Measurements from ENCODE around the gene DPP4. TPM values are rescaled to one million over a fixed set of nuclear protein-coding genes. Genes with fewer than 3 reads are reported as not detected.

Gene DPP4
- polyA plus RNA-seq, 1 donor (not counting 4 experiments of a cell fraction or from before 2014, with no cell fraction given): 1.1 TPM

GRCh38 chr2:162072181-162072702, 1.8 kb downstream of the DPP4 start:
- Histone ChIP-seq H3K9me1 (ENCODE audit: control insufficient read depth, extremely low read depth, insufficient read depth, low read length) (no peaks in the 10 kb centered on the region), H3K9ac (ENCODE audit: control insufficient read depth, extremely low read depth, insufficient read depth, low read length) (no peak overlapping the region), H3K9me3 (ENCODE audit: control insufficient read depth, low read depth, low read length) (no peaks in the 10 kb centered on the region), H3K79me2 (ENCODE audit: control insufficient read depth, insufficient read depth, low read length) (no peaks in the 10 kb centered on the region), H4K20me1 (ENCODE audit: control insufficient read depth, extremely low read depth, insufficient read depth, low read length) (no peaks in the 10 kb centered on the region), H2AFZ (ENCODE audit: control insufficient read depth, low read length) (no peak overlapping the region), H3K36me3 (ENCODE audit: control insufficient read depth in 2 of 2, extremely low read depth in 1 of 2, insufficient read depth in 2 of 2, low read length in 2 of 2) (no peaks in the 10 kb centered on the region), H3K4me1 (ENCODE audit: control insufficient read depth, extremely low read depth, insufficient read depth, low read length) (peaks cover 12% of the 10 kb centered on the region), H3K27ac (ENCODE audit: control insufficient read depth, insufficient read depth, low read length) (no peak overlapping the region), H3K4me3 (ENCODE audit: control insufficient read depth in 2 of 3, extremely low read depth in 1 of 3, insufficient read depth in 2 of 3, low read depth in 1 of 3, low read length in 3 of 3) (no peak overlapping the region), H3K27me3 (ENCODE audit: control insufficient read depth, extremely low read depth, insufficient read depth, low read length) (no peaks in the 10 kb centered on the region), H3K4me2 (ENCODE audit: control insufficient read depth, extremely low read depth, insufficient read depth, low read depth, low read length) (no peak overlapping the region)
- dilution Hi-C loops (cut with MboI; ENCODE audit: extremely low pct_ligation_motif_present, low sequenced_read_pairs): no loop called here
- no peak for DNase-seq (ENCODE audit: low read depth, low spot score)
- peak; percentile 41 for FAIRE-seq
- TF ChIP-seq EZH2 (IDR thresholded peaks at IDR 0.05; ENCODE audit: low read length) (no peak), CTCF (optimal IDR thresholded peaks at IDR 0.05 in 1 of 3, IDR thresholded peaks at IDR 0.05 in 1 of 3, conservative IDR thresholded peaks at IDR 0.05 in 1 of 3; ENCODE audit: extremely low read depth in 1 of 3, insufficient read depth in 2 of 3, low read length in 3 of 3) (no peak)

DNA sequence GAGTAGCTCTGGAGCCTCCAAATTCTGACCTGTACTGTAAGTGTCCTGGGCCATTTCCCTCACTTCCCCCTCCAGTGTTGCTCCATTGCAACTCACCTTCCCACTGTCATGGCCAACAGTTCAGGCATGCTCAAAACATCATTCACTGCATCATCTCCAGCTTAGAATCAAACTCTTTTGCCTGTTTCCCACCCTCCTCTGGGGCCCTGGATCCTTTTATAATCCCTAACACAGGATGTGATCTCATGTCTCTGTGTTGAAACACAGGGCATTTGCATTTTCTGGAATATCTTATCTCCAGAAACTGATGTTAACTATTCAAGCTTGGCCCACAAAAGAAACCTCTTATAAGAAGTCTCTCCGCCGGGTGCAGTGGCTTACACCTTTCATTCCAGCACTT, 3.0 kb downstream of the DPP4 start:
- Histone ChIP-seq H3K36me3 (ENCODE audit: control insufficient read depth in 2 of 2, extremely low read depth in 1 of 2, insufficient read depth in 2 of 2, low read length in 2 of 2) (no peaks in the 10 kb centered on the region), H3K27me3 (ENCODE audit: control insufficient read depth, extremely low read depth, insufficient read depth, low read length) (no peaks in the 10 kb centered on the region), H3K9me1 (ENCODE audit: control insufficient read depth, extremely low read depth, insufficient read depth, low read length) (no peaks in the 10 kb centered on the region), H3K27ac (ENCODE audit: control insufficient read depth, insufficient read depth, low read length) (no peak overlapping the region), H3K4me3 (ENCODE audit: control insufficient read depth in 2 of 3, extremely low read depth in 1 of 3, insufficient read depth in 2 of 3, low read depth in 1 of 3, low read length in 3 of 3) (no peak overlapping the region), H3K9me3 (ENCODE audit: control insufficient read depth, low read depth, low read length) (no peaks in the 10 kb centered on the region), H3K4me1 (ENCODE audit: control insufficient read depth, extremely low read depth, insufficient read depth, low read length) (peaks cover 12% of the 10 kb centered on the region), H2AFZ (ENCODE audit: control insufficient read depth, low read length) (no peak overlapping the region), H3K79me2 (ENCODE audit: control insufficient read depth, insufficient read depth, low read length) (no peaks in the 10 kb centered on the region), H3K4me2 (ENCODE audit: control insufficient read depth, extremely low read depth, insufficient read depth, low read depth, low read length) (no peak overlapping the region), H4K20me1 (ENCODE audit: control insufficient read depth, extremely low read depth, insufficient read depth, low read length) (no peaks in the 10 kb centered on the region), H3K9ac (ENCODE audit: control insufficient read depth, extremely low read depth, insufficient read depth, low read length) (no peak overlapping the region)
- TF ChIP-seq CTCF (optimal IDR thresholded peaks at IDR 0.05 in 1 of 3, IDR thresholded peaks at IDR 0.05 in 1 of 3, conservative IDR thresholded peaks at IDR 0.05 in 1 of 3; ENCODE audit: extremely low read depth in 1 of 3, insufficient read depth in 2 of 3, low read length in 3 of 3) (no peak), EZH2 (IDR thresholded peaks at IDR 0.05; ENCODE audit: low read length) (no peak)
- FAIRE-seq: no peak
- no peak for DNase-seq (ENCODE audit: low read depth, low spot score)
- dilution Hi-C loops (cut with MboI; ENCODE audit: extremely low pct_ligation_motif_present, low sequenced_read_pairs): no loop called here

All from keratinocyte (primary cell).